Ecto neural progenitor cell (in vitro differentiated cells): Measurements from ENCODE around the gene DDX28.
A peak's percentile ranks its signal among the peaks of the same experiment; 100 is the strongest.
"Not testable (repeated sequence)": the region's sequence is repeated elsewhere in the genome, so short reads cannot be mapped to it uniquely, and the experiment has no call there.

ENCODE experiments used
- DNase-seq: peaks from one replicate; pipeline ENCODE4 v3.0.0-alpha.2; 2018; ENCODE audit warnings: low spot score

Gene DDX28

DNA sequence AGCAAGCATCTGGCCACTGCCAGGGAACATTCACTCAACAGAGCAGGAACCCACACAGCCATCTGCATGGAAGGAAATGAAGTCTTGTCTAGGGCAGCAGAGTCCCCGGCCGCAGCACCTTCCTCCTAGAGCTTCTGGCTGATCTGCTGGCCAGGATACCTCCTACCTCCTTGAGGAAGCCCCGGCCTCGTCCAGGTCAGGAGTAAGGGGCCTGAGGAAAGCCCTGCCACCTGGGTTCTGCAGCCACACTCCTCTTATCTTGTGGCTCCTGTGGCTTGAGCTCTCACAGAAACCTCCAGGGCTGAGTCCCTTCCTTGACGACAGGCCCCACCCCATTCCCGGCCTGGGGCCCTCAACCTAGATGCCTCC is 29.0 kb downstream of the DDX28 start:
- DNase-seq: not testable (repeated sequence)

DNA sequence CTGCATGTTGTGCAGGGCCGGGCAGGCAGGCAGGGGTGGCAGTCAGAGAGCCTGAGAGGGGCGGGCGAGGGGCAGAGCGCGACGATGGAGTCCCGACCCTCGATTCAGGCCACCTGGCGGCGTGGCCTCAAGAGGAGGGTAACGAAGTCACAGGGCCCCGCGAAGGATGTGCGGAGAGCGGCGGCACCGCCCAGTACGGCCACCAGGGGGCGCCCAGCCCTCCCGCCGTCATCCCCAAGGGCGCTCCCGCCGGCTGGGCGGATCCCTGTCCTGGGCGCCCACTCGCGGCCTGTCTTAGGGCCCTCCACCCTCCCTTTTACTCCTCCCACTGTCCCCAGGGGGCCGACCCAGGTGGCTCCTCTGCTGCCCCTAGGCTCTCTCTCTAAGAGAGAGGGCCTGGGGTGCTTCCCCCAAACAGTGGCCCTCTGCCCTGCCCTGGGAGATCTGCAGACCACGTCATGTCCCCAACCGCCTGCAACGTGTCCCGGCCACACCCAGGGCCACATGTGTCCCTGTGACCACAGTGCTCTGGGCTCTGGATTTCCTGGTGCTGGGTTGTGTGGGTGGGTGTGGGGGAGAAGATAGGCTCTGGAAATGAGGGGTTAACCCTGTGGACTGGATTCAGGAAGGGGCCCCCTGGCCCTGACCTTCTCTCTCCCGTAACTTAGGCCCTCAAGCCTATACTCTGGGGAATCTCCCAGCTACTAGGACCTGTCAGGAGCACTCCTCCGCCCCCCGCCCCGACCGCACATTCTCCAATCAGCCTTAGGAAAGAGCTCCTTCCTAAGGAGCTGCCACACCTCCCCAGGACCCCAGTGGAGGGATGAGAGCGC is 29.6 kb downstream of the DDX28 start:
- peak; percentile 86 for DNase-seq

GRCh38 chr16:67992661-67993206 is 30.3 kb downstream of the DDX28 start:
- no peak for DNase-seq

DNA sequence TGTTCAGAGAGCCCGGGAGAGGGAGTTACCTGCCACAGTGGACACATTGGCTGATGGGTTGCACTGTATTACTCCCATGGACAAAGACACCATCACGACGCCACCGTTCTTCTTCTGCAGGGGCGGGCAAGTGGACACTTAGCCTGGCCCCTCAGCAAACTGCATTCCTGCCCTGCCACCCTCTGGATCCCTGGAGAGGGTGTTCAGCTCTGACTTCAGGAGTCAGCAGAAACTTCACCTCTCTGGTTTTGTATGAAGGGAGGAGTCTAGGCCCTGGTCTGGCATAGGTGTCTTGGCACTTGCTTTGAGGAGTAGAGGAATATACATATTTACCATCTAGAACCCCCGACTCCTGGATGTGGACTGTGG is 33.0 kb downstream of the DDX28 start:
- DNase-seq: no peak

DNA sequence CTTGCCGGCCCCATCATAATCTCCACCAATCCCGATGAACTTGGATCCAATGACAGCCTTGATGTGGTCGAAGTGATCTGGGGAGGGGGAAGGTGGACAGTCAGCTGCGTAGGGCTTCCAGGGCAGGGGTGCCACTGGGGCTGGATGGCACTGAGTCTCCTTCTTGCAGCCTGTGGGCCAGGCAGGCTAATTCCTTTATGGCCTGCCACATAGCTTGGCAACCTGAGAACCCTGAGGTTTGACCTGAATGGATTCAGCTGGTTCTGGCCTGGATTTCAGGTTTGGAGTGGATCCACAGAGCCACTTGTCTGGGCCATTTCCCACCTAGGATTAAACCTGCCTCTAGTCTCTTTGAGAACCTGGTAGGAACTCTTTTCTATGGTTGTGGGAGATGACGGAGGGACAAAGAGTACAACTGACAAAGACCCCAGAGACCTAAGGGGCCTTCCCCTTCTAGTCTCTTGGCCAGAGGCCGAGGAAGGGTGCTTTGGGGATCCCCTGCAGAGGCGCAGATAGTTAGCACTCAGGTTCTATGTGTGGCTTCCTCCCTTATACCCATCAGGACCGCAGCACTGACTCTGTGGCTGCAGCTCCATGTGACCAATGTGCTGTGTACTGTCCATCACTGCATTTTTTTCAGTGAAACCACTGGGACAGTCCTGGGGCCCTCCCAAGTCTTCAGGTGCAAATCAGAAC is 33.6 kb downstream of the DDX28 start:
- no peak for DNase-seq

- no peak for DNase-seq
Measured at GRCh38 chr16:67988675-67989074, 34.4 kb downstream of the DDX28 start.

GRCh38 chr16:67987460-67988160 is 35.4 kb downstream of the DDX28 start:
- DNase-seq: no peak

- no peak for DNase-seq
Measured at GRCh38 chr16:67986949-67987348, 36.1 kb downstream of the DDX28 start.

DNA sequence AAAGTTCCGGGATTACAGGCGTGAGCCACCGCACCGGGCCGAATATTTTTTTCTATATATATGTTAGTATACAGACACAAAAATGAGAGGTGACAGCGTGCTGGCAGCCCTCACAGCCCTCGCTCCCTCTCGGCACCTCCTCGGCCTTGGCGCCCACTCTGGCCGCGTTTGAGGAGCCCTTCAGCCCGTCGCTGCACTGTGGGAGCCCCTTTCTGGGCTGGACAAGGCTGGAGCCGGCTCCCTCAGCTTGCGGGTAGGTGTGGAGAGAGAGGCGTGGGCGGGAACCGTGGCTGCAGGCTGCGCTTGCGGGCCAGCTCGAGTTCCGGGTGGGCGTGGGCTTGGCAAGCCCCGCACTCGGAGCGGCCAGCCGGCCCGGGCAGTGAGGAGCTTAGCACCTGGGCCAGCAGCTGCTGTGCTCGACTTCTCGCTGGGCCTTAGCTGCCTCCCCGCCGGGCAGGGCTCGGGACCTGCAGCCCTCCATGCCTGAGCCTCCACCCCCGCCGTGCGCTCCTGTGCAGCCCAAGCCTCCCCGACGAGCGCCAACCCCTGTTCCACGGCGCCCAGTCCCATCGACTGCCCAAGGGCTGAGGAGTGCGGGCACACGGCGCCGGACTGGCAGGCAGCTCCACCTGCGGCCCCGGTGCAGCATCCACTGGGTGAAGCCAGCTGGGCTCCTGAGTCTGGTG is 40.9 kb downstream of the DDX28 start:
- DNase-seq: no peak

GRCh38 chr16:67979955-67980678 is 42.9 kb downstream of the DDX28 start, which contains the start of gene DPEP3:
TSS of gene DPEP3 (minus strand) at chr16:67980499. CDS start at chr16:67980380, 119 bp downstream.
- DNase-seq: no peak

GRCh38 chr16:67977469-67978227 is 45.4 kb downstream of the DDX28 start:
- DNase-seq: no peak

GRCh38 chr16:67977005-67977404 is 46.0 kb downstream of the DDX28 start:
- DNase-seq: no peak

DNA sequence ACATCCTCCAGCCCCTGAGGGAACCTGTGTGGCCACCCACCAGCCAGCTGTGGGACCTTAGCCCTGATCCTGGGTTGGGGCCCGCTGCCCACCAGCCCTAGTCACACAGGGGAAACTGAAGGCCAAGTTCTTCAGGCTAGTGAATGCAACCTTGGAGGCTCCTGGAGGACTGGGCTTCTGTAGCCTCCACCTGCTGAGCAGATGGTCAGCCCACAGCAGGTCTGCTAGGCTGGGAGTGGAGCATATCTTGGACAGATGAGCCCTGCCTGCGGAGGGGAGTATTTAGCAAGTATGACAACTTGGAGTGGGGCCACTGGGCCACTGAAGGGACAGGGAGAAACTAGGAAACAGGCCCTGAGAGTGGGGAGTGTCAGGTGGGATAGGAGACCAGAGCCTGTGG is 46.8 kb downstream of the DDX28 start:
- no peak for DNase-seq

DNA sequence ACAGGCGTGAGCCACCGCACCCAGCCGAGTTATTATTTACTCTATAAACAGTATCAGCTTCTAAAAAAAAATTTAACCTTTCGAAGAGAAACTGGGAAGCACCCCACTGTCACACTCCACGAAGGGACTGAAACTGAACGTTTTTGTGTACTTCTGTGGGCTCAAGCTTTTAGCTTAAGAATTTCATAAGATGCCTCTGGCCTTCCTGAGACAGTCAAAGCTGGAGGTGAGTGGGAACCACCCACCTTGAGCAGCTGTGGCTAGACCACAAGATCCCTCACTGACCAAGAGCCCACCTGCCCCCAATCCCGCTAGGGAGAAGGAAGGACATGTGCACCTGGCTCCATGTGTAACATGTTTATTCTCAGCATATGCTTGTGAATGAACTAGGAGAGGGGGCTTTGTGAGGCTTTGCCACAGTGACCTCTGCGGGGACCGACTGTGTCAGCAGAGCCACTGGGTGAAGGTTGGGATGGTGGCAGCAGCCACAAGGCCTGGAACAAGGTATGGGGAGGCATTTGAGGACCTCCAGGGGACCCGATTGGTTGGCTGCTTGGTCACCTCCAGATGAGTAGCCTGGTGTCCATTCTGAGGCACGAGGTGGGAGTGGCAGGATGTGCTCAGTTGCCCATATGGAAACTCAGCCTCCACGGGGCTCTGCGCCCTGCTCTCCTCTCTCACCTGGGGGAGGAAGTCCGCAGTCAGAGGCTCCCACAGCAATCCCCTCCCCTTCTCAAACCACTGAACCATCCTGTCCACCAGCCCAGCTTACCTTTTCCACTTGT is 47.5 kb downstream of the DDX28 start:
- DNase-seq: no peak

GRCh38 chr16:67972285-67972684 is 50.7 kb downstream of the DDX28 start:
- DNase-seq: not testable (repeated sequence)

GRCh38 chr16:67971111-67971510 is 51.9 kb downstream of the DDX28 start:
- DNase-seq: no peak
